HepG2 (cell line): ENCODE measurements around the gene PPM1E. TPM values are rescaled to one million over a fixed set of nuclear protein-coding genes. Genes with fewer than 3 reads are reported as not detected.

Source experiments
- ATAC-seq: fragments of 200-7000 bp; cut with Tn5 transposase; 3 replicates; pipeline ENCODE4 v1.9.1; 2020; ENCODE audit warnings: mild to moderate bottlenecking, moderate library complexity
- BruUV-seq: library from RNA; stranded (reverse); fragments of 400-500 nt; replicated peaks from 2 replicates; lab custom pipeline; 2021; lab: Mats Ljungman, UMichigan
- CTCF ChIA-PET: fragments of 300-600 bp; formaldehyde crosslinking; extraction: SDS; loops from one replicate; lab custom pipeline; 2021; ENCODE audit warnings: low total read pairs, inconsistent platforms, low intra/inter-chr PET ratio; lab: Yijun Ruan, JAX
- POLR2A ChIA-PET: fragments of 350-600 bp; sonication (Branson Sonifier 250); formaldehyde crosslinking; loops from one replicate; lab custom pipeline; 2020; ENCODE audit warnings: antibody characterized with exemption, inconsistent platforms; lab: Yijun Ruan, JAX
- DNase-seq: peaks from one replicate; pipeline ENCODE4 v3.0.0-alpha.2; 2015; ENCODE audit warnings: low spot score
- FAIRE-seq: peaks from 3 replicates; lab custom pipeline; 2011; peaks lifted over from hg19 to GRCh38; lab: Jason Lieb, UNC
- H2AFZ ChIP-seq: one replicate; pipeline ENCODE4 v1.6.1; 2011; ENCODE audit warnings: low read length, inconsistent platforms
- H3K27ac ChIP-seq: fragments of 300-600 bp; 3 replicates; pipeline ENCODE4 v1.8.0; 2011; ENCODE audit warnings: mixed run types, mild to moderate bottlenecking, mixed read lengths, low read length, inconsistent platforms; ENCODE audit not compliant: insufficient read depth; ENCODE audit errors: extremely low read length
- H3K27me3 ChIP-seq, 2 experiments: fragments of 200-600 bp in 1 of 2; 2 replicates in 1 of 2; 3 replicates in 1 of 2; pipeline versions ENCODE4 v1.6.0 to v1.8.0; 2011; ENCODE audit warnings: low read length in 2 of 2, mild to moderate bottlenecking in 2 of 2, moderate library complexity in 2 of 2, inconsistent platforms in 1 of 2; ENCODE audit not compliant: insufficient read depth in 2 of 2, control insufficient read depth in 1 of 2
- H3K36me3 ChIP-seq, 2 experiments: fragments of 200-600 bp in 1 of 2; replicated peaks in 1 of 2; 2 replicates in 1 of 2; 3 replicates in 1 of 2; pipeline versions ENCODE4 v1.5.1 to v1.8.0; 2011; ENCODE audit warnings: low read length in 2 of 2, inconsistent platforms in 1 of 2; ENCODE audit not compliant: insufficient read depth in 2 of 2, control insufficient read depth in 1 of 2
- H3K4me1 ChIP-seq: 2 replicates; pipeline ENCODE4 v1.5.1; 2012; ENCODE audit warnings: low read length, inconsistent platforms; ENCODE audit not compliant: insufficient read depth
- H3K4me2 ChIP-seq: 2 replicates; pipeline ENCODE4 v1.6.0; 2011; ENCODE audit warnings: low read depth, low read length, inconsistent platforms
- H3K4me3 ChIP-seq, 3 experiments: fragments of 200-600 bp in 1 of 3; sonication (generic), shearing (Covaris generic) in 1 of 3; replicated peaks in 1 of 3; 2 replicates each; pipeline ENCODE4 v1.5.1; 2011 to 2016; ENCODE audit warnings: low read length in 3 of 3, inconsistent platforms in 2 of 3, low read depth in 2 of 3, mild to moderate bottlenecking in 2 of 3, control low read depth in 1 of 3, mixed read lengths in 1 of 3; ENCODE audit not compliant: insufficient read depth in 1 of 3
- H3K79me2 ChIP-seq: one replicate; pipeline ENCODE4 v1.6.1; 2011; ENCODE audit warnings: low read length, inconsistent platforms; ENCODE audit not compliant: insufficient read depth
- H3K9ac ChIP-seq: 2 replicates; pipeline ENCODE4 v1.6.0; 2011; ENCODE audit warnings: mild to moderate bottlenecking, low read depth, low read length, inconsistent platforms; ENCODE audit not compliant: insufficient read depth
- H3K9me3 ChIP-seq: 2 replicates; pipeline ENCODE4 v1.5.1; 2012; ENCODE audit warnings: mild to moderate bottlenecking, low read length
- H4K20me1 ChIP-seq: 2 replicates; pipeline ENCODE4 v1.6.0; 2011; ENCODE audit warnings: inconsistent platforms, mild to moderate bottlenecking, low read length, moderate library complexity; ENCODE audit not compliant: insufficient read depth
- ARHGAP35 ChIP-seq: sonication (generic); formaldehyde crosslinking; IDR thresholded peaks from 2 replicates; pipeline ENCODE4 v1.9.0; 2022; ENCODE audit warnings: mild to moderate bottlenecking, inconsistent platforms, moderate library complexity, missing genetic modification reagents, borderline replicate concordance
- ATF2 ChIP-seq: sonication (generic); formaldehyde crosslinking; IDR thresholded peaks from 2 replicates; pipeline ENCODE4 v1.4.0; 2020; ENCODE audit warnings: missing genetic modification reagents
- CEBPG ChIP-seq: IDR thresholded peaks from 2 replicates; pipeline ENCODE4 v1.6.1; 2016
- FOXP1 ChIP-seq, 2 experiments: fragments of 450-650 bp in 1 of 2; IDR thresholded peaks; 2 replicates each; pipeline ENCODE4 v1.6.1; 2017 to 2018; ENCODE audit warnings: antibody characterized with exemption in 1 of 2
- HOXA7 ChIP-seq: sonication (generic); formaldehyde crosslinking; IDR thresholded peaks from 2 replicates; pipeline ENCODE4 v1.8.1; 2022; ENCODE audit warnings: mild to moderate bottlenecking, missing genetic modification reagents, moderate library complexity
- MYPOP ChIP-seq: sonication (generic); formaldehyde crosslinking; IDR thresholded peaks from 2 replicates; pipeline ENCODE4 v1.8.1; 2023; ENCODE audit warnings: mild to moderate bottlenecking, moderate library complexity, missing genetic modification reagents
- NR2C2 ChIP-seq: sonication (generic); formaldehyde crosslinking; IDR thresholded peaks from 2 replicates; pipeline ENCODE4 v1.4.0; 2020; ENCODE audit warnings: missing genetic modification reagents, mild to moderate bottlenecking, moderate library complexity, borderline replicate concordance
- SMC3 ChIP-seq: IDR thresholded peaks from 2 replicates; pipeline ENCODE4 v1.6.1; 2011; ENCODE audit warnings: low read length, improper control_type of control experiment
- SNAPC5 ChIP-seq: sonication (generic); formaldehyde crosslinking; IDR thresholded peaks from 2 replicates; pipeline ENCODE4 v1.8.1; 2023; ENCODE audit warnings: mild to moderate bottlenecking, missing genetic modification reagents, borderline replicate concordance
- YEATS4 ChIP-seq: sonication (generic); formaldehyde crosslinking; IDR thresholded peaks from 2 replicates; pipeline ENCODE4 v1.4.0; 2020; ENCODE audit warnings: missing genetic modification reagents, borderline replicate concordance
- ZBTB37 ChIP-seq: sonication (generic); formaldehyde crosslinking; IDR thresholded peaks from 2 replicates; pipeline ENCODE4 v1.4.0; 2020; ENCODE audit warnings: mild to moderate bottlenecking, missing genetic modification reagents
- ZC3H4 ChIP-seq: sonication (generic); formaldehyde crosslinking; IDR thresholded peaks from 2 replicates; pipeline ENCODE4 v1.4.0; 2020; ENCODE audit warnings: missing genetic modification reagents, borderline replicate concordance
- ZFP1 ChIP-seq: IDR thresholded peaks from 2 replicates; pipeline ENCODE4 v1.6.1; 2016
- ZMYM4 ChIP-seq: sonication (generic); formaldehyde crosslinking; IDR thresholded peaks from 2 replicates; pipeline ENCODE4 v1.8.1; 2023; ENCODE audit warnings: mild to moderate bottlenecking, missing genetic modification reagents
- ZNF326 ChIP-seq: sonication (generic); formaldehyde crosslinking; IDR thresholded peaks from 2 replicates; pipeline ENCODE4 v1.4.0; 2020; ENCODE audit warnings: missing genetic modification reagents, borderline replicate concordance
- ZNF678 ChIP-seq: sonication (generic); formaldehyde crosslinking; IDR thresholded peaks from 2 replicates; pipeline ENCODE4 v1.4.0; 2020; ENCODE audit warnings: mild to moderate bottlenecking, missing genetic modification reagents
- ZNF841 ChIP-seq: sonication (generic); formaldehyde crosslinking; IDR thresholded peaks from 2 replicates; pipeline ENCODE4 v1.8.1; 2023; ENCODE audit warnings: missing genetic modification reagents, borderline replicate concordance
- WGBS: methylation state at CpG from one replicate; pipeline ENCODE4 v1.1.6; 2017; ENCODE audit warnings: low lambda C conversion rate; 5-methylcytosine and 5-hydroxymethylcytosine counted together
- in situ Hi-C: cut with HindIII; loops from 2 replicates; pipeline ENCODE4 v1.10.0; 2017; ENCODE audit warnings: low pct_unique_long_range_greater_than_20kb; ENCODE audit not compliant: extremely low pct_ligation_motif_present
- intact Hi-C: fragments of 100-400 bp; cut with micrococcal nuclease; formaldehyde crosslinking; loops from one replicate; pipeline ENCODE4 v1.10.0; 2022; ENCODE audit not compliant: unreplicated experiment
- polyA plus RNA-seq, 8 experiments: library from polyadenylated mRNA; depleted of rRNA in 3 of 8; stranded (reverse) in 7 of 8; unstranded in 1 of 8; fragments of >200 nt; fragmentation: Illumina TruSeq in 4 of 8; extraction: Trizol in 4 of 8; gene quantifications; 2 replicates each; pipeline versions ENCODE4 v1.2.1 to v1.2.3, GENCODE V29; 2011 to 2016; ENCODE audit warnings: low read depth in 4 of 8, missing spikeins in 1 of 8, mixed read lengths in 1 of 8; ENCODE audit not compliant: insufficient read depth in 1 of 8
- total RNA-seq, 5 experiments: library from RNA; depleted of rRNA; stranded (reverse); fragments of >200 nt; fragmentation: Illumina TruSeq; extraction: Trizol; gene quantifications; 2 replicates each; pipeline ENCODE4 v1.2.3, GENCODE V29; 2016; ENCODE audit warnings: low read depth in 1 of 5

Gene PPM1E
- total and polyA plus RNA-seq, 2 of the 13 experiments (the other 11 are each of a cell fraction or from before 2014, with no cell fraction given) = 0.15 TPM; not detected in 1

GRCh38 chr17:58966208-58966607 lies 210.6 kb downstream of the PPM1E start (continued):
- TF ChIP-seq ZBTB37 (no peak), SNAPC5 (no peak), ATF2 (CRISPR knock-in tag) (no peak), ARHGAP35 (CRISPR knock-in tag) (no peak), HOXA7 (CRISPR knock-in tag) (no peak)
- TF ChIP-seq, all 625 proteins: peak for 0

- WGBS = 38% methylated on average over 4 of the region's 4 CpGs
- no TSS peak for BruUV-seq
- Histone ChIP-seq H3K36me3 (no peaks in the 10 kb centered on the region), H3K9me3 (no peaks in the 10 kb centered on the region), H3K9ac (no peak overlapping the region), H3K4me2 (no peak overlapping the region), H3K4me1 (no peaks in the 10 kb centered on the region), H3K79me2 (no peaks in the 10 kb centered on the region), H4K20me1 (no peaks in the 10 kb centered on the region), H3K27ac (no peak overlapping the region), H3K27me3 (0 out of 5 replicates have a peak, but pooled peaks cover 0 to 3% of the 10 kb centered on the region in 2 experiments), H3K4me3 (no peak overlapping the region), H2AFZ (no peak overlapping the region)
- intact Hi-C loops (no loop called here), in situ Hi-C loops (no loop called here)
- ChIA-PET POLR2A (no interaction called here), CTCF (no interaction called here)
- FAIRE-seq = no peak
- no peak for ATAC-seq
- no peak for DNase-seq
- no peak for TF ChIP-seq ZNF326
- no peak for TF ChIP-seq ZBTB37
- TF ChIP-seq MYPOP (CRISPR knock-in tag) = no peak
- TF ChIP-seq ZNF841 (CRISPR knock-in tag) = no peak
- TF ChIP-seq FOXP1 (IDR thresholded peaks at IDR 0.05) = no peak
- no peak for TF ChIP-seq FOXP1 (CRISPR knock-in tag; IDR thresholded peaks at IDR 0.05)
- no peak for TF ChIP-seq SMC3
- TF ChIP-seq ZC3H4 (CRISPR knock-in tag) = no peak
- TF ChIP-seq NR2C2 (CRISPR knock-in tag) = no peak
- TF ChIP-seq YEATS4 = no peak
- no peak for TF ChIP-seq ZNF678 (CRISPR knock-in tag)
- no peak for TF ChIP-seq CEBPG (CRISPR knock-in tag)
- TF ChIP-seq ZMYM4 (CRISPR knock-in tag) = no peak
- no peak for TF ChIP-seq ZFP1 (CRISPR knock-in tag)
These were observed 212.9 kb downstream of the PPM1E start for GRCh38 chr17:58968426-58969061.
